ENCODE data around the gene NXPH4.

NXPH4 gene

DNA sequence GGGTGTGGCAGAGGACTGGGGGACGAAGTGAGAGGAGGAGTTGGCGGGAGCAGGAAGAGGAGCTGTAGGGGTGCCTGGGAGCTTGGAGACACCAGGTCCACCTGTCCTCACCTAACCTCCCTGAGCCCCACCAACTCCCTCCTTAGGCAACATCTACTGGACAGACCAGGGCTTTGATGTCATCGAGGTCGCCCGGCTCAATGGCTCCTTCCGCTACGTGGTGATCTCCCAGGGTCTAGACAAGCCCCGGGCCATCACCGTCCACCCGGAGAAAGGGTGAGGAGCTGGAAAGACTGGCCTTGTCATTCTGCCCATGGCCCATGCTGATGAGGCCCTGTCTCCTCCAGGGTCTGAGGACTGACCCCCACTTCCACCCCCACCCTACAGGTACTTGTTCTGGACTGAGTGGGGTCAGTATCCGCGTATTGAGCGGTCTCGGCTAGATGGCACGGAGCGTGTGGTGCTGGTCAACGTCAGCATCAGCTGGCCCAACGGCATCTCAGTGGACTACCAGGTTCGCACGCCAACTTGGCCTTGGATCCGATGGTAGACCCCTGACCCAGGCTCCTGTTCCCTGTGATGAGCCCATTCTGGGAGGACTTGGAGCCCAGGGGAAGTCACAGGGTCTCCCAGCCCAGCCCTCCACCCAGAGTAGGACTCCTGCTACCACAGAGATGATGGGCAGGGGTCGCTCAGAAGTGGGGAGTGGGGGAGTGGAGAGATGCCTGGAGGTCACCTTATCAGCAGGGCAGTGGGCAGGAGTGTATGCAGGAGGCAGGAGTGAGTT is 32.5 kb upstream of the NXPH4 start:
- no peak for DNase-seq (ENCODE audit: low read depth)

DNA sequence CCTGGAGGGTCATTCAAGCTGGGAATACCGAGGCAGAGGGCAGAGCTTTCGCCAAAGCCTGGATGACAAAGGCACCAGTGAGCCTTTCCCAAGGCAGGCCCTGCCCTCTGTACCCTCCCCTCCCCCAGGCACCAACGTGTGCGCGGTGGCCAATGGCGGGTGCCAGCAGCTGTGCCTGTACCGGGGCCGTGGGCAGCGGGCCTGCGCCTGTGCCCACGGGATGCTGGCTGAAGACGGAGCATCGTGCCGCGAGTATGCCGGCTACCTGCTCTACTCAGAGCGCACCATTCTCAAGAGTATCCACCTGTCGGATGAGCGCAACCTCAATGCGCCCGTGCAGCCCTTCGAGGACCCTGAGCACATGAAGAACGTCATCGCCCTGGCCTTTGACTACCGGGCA is 31.2 kb upstream of the NXPH4 start:
- no peak for DNase-seq (ENCODE audit: low read depth)

DNA sequence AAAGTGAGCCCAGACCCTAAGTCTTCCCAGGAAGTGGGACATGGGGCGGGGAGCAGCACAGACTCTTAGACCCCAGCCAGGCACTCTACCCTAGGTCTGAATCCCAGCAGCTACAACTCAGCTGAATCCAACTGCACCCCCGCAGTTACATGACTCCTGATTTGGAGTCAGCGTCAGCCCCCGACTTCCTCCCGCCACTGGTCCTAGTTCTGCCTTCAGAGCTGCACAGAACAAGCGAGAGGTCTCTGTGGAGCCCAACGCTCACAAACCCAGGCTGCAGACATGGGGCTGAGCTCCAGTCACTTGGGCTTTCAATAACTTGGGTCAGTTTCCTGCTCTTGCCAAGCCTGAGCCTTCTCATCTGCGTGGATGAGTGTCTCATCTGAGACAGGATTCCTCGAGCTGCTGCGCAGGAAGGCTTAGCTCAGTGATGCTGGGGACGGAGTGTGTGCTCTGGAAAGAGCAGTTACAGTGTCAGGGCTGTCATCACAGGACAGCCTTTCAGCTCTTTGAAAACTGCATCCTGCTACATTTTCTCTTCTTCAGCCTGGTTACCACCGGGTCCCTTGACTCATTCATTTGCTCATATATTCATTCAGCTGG is 30.6 kb upstream of the NXPH4 start:
- no peak for DNase-seq (ENCODE audit: low read depth)

DNA sequence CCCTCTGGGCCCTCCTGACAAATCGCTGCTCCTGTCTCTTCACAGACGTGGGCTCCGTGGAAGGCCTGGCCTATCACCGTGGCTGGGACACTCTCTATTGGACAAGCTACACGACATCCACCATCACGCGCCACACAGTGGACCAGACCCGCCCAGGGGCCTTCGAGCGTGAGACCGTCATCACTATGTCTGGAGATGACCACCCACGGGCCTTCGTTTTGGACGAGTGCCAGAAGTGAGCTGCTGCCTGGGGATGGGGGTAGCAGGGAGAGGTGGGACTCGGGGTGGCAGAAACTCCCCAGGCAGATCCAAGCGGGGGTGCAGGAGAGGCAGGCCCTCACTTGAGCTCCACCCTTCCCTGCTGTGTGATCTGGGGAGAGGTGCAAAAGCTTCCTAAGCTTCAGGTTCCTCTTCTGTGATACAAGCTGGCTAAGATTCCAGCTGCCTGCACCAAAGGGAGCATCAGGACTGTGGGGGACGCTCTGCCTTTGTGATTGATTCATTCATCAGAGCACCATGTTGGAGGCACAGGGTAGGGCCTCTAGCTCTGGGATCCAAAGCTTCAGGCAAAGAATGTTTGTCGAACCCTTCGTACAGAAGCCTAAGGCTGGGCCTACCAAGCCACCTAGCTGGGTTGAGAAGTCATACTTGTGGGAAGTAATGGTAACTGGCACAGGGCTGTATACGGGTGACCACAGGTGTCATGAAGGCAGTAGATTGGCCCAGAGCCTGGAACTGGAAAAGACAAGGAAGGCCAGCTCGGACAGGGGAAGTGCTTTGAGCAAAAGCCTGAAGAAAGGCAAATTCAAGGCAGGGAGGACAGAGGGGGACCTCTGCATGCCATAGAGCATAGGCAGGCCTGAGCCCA is 29.1 kb upstream of the NXPH4 start:
- no peak for DNase-seq (ENCODE audit: low read depth)

DNA sequence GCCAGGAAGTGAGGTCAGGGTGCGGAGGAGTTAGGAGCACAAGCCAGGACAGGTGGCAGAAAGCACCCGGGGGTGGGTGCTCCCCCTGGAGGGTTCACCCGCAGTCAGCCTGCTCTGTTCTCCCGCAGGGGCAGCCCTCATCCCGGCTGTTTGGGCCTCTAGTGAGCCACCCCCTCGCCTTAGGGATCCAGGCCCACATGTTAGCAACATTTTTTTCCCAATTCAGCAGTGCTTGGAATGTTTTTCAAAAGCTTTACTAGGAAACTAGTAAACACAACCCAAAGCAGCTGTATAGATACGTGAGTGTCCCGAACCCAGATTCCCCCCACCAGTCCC is 28.5 kb upstream of the NXPH4 start:
- DNase-seq (ENCODE audit: low read depth): no peak

DNA sequence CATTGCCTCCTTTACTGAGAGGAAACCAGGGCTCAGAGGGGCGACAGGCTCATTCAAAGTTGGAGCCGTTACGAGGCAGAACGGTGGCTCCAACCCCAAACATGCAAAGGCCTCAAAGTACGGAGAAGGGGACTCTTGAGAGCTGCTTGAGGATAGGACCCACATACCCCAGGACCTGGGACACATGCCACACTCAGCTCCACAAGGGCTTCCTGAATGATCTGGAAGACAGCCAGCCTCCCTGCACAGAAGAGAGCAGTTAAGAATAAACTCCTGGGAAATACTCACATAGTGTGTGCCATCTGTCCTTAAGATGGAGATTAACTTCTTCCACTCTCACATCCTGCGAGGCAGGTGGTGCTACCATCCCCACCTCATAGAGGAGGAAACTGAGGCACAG is 26.6 kb upstream of the NXPH4 start:
- DNase-seq (ENCODE audit: low read depth): no peak

DNA sequence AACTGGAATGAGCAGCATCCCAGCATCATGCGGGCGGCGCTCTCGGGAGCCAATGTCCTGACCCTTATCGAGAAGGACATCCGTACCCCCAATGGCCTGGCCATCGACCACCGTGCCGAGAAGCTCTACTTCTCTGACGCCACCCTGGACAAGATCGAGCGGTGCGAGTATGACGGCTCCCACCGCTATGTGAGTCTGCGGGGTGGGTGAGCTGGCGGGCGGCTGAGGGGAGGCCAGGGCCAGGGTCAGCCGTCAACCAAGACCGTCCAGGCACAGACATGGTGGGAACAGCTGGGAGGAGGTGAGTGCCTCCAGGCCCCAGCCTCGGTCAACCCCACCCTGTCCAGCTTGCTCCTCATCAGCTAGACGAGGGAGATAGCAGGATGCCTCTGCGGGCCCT is 25.8 kb upstream of the NXPH4 start:
- no peak for DNase-seq (ENCODE audit: low read depth)

DNA sequence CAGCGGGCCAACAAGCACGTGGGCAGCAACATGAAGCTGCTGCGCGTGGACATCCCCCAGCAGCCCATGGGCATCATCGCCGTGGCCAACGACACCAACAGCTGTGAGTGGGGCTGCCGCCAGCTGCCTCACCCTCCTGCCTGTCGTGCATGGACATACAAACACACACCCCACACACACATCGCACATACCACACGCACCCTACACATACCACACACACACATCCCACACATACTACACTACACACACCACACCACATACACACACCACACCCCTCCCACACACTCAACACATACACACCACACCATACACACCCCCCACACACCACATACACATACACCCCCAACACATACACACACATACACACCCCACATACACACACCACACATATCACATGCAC is 25.2 kb upstream of the NXPH4 start:
- DNase-seq (ENCODE audit: low read depth): no peak

DNA sequence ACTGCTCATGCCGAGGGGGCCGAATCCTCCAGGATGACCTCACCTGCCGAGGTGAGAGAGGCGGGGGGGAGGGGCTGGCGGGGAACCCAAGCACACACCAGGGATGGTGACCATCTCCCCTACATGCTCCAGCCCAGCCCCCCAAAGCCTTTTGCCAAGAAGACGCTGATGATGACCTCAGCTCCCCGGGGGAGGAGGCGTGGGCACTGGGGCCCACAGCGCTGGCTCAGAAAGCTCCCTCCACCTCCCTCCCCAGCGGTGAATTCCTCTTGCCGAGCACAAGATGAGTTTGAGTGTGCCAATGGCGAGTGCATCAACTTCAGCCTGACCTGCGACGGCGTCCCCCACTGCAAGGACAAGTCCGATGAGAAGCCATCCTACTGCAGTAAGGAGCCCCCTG is 23.7 kb upstream of the NXPH4 start:
- DNase-seq (ENCODE audit: low read depth): no peak

DNA sequence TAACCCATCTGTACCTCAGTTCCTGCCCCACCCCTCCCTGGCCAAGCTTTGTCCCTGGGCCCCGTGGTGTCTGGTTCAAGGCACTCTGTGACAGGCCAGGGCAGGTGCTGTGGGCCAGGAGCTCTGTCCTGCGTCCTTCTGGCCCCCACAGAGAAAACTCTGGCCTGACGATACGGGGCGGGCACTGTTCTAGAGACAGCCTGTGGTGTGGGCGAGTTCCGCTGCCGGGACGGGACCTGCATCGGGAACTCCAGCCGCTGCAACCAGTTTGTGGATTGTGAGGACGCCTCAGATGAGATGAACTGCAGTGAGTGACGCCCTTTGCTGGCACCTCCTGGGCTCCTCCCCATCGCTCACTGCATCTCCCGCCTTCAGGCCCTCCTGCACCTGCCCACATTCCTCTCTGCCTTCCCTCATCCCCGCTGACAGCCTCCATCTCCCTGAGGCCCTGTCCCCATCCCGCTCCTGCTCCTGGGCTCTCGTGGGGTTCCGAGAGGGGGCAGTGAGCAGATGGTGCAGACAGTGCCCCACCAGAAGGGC is 22.8 kb upstream of the NXPH4 start:
- no peak for DNase-seq (ENCODE audit: low read depth)

DNA sequence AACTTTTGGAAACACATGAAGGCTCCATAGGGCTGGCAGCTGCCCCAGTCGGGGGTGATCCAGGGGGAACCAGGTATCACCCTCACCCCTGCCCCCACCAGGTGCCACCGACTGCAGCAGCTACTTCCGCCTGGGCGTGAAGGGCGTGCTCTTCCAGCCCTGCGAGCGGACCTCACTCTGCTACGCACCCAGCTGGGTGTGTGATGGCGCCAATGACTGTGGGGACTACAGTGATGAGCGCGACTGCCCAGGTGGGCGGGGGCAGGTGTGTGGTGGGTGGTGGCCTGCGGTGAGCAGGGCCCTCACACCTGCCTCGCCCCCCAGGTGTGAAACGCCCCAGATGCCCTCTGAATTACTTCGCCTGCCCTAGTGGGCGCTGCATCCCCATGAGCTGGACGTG is 22.3 kb upstream of the NXPH4 start:
- DNase-seq (ENCODE audit: low read depth): no peak

DNA sequence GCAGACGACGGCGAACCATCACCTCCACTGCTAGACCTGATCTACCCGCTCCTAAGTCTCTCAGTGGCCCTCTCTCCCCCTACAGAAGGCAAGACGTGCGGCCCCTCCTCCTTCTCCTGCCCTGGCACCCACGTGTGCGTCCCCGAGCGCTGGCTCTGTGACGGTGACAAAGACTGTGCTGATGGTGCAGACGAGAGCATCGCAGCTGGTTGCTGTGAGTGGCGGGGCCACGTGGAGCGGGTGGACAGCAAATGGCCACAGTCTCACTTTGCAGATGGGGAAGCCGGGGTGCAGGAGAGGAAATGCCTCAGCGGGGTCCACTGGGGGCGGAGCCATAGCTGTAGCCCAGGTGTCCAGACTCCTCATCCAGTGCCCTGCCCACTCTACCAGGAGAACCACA is 21.4 kb upstream of the NXPH4 start:
- no peak for DNase-seq (ENCODE audit: low read depth)

DNA sequence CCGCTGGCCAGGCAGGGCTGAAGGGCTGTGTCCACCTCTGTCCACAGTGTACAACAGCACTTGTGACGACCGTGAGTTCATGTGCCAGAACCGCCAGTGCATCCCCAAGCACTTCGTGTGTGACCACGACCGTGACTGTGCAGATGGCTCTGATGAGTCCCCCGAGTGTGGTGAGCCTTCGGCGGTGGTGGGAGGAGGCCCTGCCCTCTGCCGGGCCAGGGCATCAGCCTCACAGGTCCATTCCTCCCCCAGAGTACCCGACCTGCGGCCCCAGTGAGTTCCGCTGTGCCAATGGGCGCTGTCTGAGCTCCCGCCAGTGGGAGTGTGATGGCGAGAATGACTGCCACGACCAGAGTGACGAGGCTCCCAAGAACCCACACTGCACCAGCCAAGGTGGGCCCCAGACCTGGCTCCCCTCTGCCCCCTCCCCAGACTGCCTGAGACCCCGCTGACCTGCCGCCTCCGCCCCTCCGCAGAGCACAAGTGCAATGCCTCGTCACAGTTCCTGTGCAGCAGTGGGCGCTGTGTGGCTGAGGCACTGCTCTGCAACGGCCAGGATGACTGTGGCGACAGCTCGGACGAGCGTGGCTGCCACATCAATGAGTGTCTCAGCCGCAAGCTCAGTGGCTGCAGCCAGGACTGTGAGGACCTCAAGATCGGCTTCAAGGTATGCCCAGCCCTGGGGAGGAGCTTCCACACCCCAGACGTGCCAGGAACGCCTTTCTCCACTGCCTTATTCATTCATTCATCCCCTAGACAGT is 20.8 kb upstream of the NXPH4 start:
- DNase-seq (ENCODE audit: low read depth): no peak

DNA sequence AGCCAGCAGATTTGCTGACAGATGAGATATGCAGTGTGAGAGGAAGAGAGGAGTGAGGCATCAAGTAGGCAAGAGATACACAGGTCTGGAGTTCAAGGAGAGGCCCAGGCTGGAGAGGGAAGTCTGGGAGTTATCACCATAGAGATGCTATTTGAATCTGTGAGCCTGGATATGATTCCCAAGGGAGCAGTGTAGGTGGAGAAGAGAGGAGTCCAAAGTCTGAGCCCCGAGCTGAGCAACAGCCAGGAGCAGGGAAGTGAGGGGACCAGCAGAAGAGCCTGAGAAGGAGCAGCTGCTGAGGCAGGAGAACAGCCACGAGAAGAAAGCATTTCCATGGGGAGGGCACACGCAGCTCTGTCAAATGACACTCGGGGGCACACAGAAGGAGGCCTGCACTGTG is 20.2 kb upstream of the NXPH4 start:
- DNase-seq (ENCODE audit: low read depth): no peak

DNA sequence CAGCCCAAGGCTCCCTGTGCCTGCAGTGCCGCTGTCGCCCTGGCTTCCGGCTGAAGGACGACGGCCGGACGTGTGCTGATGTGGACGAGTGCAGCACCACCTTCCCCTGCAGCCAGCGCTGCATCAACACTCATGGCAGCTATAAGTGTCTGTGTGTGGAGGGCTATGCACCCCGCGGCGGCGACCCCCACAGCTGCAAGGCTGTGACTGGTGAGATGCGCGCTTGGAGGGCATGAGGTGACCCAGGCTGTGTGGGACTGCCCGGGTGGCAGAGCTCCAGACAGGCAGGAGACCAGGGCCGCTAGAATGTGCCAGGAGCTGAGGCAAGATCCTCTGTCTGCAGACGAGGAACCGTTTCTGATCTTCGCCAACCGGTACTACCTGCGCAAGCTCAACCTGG is 19.6 kb upstream of the NXPH4 start:
- no peak for DNase-seq (ENCODE audit: low read depth)

DNA sequence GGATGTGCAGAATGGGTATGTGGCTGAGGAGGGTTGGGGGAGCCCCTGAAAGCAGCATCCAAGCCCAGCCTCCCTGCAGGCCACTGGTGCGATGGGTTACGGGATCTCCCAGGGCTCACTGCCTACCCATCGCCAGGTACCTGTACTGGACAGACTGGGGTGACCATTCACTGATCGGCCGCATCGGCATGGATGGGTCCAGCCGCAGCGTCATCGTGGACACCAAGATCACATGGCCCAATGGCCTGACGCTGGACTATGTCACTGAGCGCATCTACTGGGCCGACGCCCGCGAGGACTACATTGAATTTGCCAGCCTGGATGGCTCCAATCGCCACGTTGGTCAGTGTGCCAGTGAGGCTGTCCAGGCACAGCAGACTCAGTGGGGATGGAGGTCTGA is 18.3 kb upstream of the NXPH4 start:
- no peak for DNase-seq (ENCODE audit: low read depth)

DNA sequence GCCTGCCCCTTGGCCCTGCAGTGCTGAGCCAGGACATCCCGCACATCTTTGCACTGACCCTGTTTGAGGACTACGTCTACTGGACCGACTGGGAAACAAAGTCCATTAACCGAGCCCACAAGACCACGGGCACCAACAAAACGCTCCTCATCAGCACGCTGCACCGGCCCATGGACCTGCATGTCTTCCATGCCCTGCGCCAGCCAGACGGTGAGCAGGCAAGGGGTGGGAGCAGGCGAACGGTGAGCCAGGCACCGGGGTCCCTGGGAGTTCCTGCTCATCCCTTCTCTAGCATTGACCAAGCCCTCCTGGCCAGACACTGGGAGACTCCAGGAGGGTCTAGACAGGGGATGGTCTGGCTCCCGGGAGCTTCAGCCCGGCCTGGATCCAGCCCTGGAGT is 17.4 kb upstream of the NXPH4 start:
- no peak for DNase-seq (ENCODE audit: low read depth)

DNA sequence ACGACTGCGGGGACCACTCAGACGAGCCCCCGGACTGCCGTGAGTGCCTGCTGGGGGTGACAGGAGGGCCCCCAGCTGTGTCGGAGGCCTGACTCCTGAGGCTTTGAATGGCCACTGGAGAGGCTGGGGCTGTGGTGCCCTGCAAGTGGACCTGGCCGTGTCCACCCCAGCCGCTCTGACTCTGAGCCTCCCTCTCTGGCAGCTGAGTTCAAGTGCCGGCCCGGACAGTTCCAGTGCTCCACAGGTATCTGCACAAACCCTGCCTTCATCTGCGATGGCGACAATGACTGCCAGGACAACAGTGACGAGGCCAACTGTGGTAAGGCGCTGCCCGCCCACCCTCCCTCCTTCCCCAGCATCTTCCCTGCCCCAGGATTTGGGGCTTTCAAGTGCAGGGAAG is 16.1 kb upstream of the NXPH4 start:
- no peak for DNase-seq (ENCODE audit: low read depth)

DNA sequence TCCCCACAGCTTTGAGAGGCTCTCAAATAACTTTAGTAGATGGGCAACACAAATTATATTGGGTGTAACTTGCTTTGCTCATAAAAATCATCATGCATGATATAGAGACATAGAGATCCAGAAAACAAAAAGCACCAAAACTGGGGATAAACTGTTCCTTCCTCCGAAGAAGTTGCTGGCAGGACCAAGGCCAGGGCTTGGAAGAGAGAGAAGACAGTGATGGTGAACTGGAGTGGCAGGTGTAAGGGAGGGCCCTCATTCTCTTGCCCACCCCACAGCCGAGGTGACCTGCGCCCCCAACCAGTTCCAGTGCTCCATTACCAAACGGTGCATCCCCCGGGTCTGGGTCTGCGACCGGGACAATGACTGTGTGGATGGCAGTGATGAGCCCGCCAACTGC is 15.4 kb upstream of the NXPH4 start:
- no peak for DNase-seq (ENCODE audit: low read depth)

DNA sequence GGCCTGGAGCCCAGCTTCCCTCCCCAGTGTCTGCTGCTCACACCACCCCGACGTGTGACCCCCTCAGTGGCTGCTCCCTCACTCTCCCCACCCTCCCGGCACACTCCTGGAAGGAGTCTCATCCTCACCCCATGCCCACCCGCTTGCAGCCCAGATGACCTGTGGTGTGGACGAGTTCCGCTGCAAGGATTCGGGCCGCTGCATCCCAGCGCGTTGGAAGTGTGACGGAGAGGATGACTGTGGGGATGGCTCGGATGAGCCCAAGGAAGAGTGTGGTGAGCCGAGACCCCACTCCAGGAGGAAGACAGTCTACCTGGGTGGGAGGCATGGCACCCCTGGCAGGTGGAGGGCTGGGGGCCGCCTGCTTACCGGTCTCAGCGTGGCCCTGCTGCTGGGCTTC is 15.0 kb upstream of the NXPH4 start:
- DNase-seq (ENCODE audit: low read depth): no peak

DNA sequence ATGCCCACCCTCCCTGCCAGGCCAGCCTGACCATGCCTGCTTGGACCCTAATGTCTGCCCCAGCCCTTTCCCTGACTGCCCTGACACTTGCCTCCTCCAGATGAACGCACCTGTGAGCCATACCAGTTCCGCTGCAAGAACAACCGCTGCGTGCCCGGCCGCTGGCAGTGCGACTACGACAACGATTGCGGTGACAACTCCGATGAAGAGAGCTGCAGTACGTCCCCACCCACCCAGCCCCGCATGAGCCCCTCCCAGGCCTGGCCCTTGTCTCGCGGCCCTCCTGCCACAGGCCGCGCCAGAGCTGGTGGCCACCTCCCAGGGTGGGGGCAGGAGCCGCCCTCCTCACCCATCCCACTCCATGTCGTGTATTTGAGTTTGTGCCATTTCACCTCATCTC is 14.3 kb upstream of the NXPH4 start:
- DNase-seq (ENCODE audit: low read depth): no peak

DNA sequence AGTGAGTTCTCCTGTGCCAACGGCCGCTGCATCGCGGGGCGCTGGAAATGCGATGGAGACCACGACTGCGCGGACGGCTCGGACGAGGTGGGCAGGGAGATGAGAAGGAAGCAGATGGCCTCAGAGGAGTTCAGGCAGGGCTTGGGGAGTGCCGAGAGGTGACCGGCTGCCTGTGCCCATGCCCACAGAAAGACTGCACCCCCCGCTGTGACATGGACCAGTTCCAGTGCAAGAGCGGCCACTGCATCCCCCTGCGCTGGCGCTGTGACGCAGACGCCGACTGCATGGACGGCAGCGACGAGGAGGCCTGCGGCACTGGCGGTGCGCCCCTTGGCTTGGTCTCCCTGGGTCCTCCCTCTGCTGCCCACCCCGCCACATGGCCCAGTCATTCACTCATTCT is 13.4 kb upstream of the NXPH4 start:
- no peak for DNase-seq (ENCODE audit: low read depth)
